Bronchial epithelial cell (primary cell): ENCODE measurements around the gene MAP3K5. TPM values are rescaled to one million over a fixed set of nuclear protein-coding genes. Genes with fewer than 3 reads are reported as not detected.

Experiments used
- DNase-seq: peaks from one replicate; pipeline ENCODE4 v3.0.0-alpha.2; 2010; ENCODE audit warnings: low read depth
- FAIRE-seq: peaks from 2 replicates; lab custom pipeline; 2011; peaks lifted over from hg19 to GRCh38; lab: Jason Lieb, UNC
- H3K27me3 ChIP-seq: 2 replicates; pipeline ENCODE4 v1.5.1; 2011; ENCODE audit warnings: low read length; ENCODE audit not compliant: control insufficient read depth, insufficient read depth
- H3K36me3 ChIP-seq: 2 replicates; pipeline ENCODE4 v1.5.1; 2011; ENCODE audit warnings: low read length; ENCODE audit not compliant: control insufficient read depth, insufficient read depth
- H3K4me3 ChIP-seq: 2 replicates; pipeline ENCODE4 v1.5.1; 2011; ENCODE audit warnings: mild to moderate bottlenecking, low read depth, low read length, control low read depth
- CTCF ChIP-seq: IDR thresholded peaks from 2 replicates; pipeline ENCODE4 v1.5.1; 2011; ENCODE audit warnings: mild to moderate bottlenecking, moderate library complexity, low read length, control low read depth, inconsistent platforms; ENCODE audit not compliant: insufficient read depth, severe bottlenecking
- total RNA-seq: library from RNA; depleted of rRNA; stranded (reverse); fragments of >200 nt; gene quantifications from 2 replicates; pipeline ENCODE4 v1.2.1, GENCODE V29; 2014

The MAP3K5 gene
- total RNA-seq, 1 donor from 2014 or later = 8.2 TPM

- Histone ChIP-seq H3K27me3 (no peaks in the 10 kb centered on the region), H3K4me3 (no peak overlapping the region), H3K36me3 (no peaks in the 10 kb centered on the region)
- no peak for FAIRE-seq
- DNase-seq = peak; percentile 83
- peak; percentile 91 for TF ChIP-seq CTCF
Observed at GRCh38 chr6:136643850-136644596, 148.3 kb downstream of the MAP3K5 start.

- FAIRE-seq (no peak), DNase-seq (no peak)
- Histone ChIP-seq H3K36me3 (no peaks in the 10 kb centered on the region), H3K27me3 (no peaks in the 10 kb centered on the region), H3K4me3 (no peak overlapping the region)
- TF ChIP-seq CTCF = no peak
Observed at GRCh38 chr6:136641873-136642465, 150.3 kb downstream of the MAP3K5 start.

DNA sequence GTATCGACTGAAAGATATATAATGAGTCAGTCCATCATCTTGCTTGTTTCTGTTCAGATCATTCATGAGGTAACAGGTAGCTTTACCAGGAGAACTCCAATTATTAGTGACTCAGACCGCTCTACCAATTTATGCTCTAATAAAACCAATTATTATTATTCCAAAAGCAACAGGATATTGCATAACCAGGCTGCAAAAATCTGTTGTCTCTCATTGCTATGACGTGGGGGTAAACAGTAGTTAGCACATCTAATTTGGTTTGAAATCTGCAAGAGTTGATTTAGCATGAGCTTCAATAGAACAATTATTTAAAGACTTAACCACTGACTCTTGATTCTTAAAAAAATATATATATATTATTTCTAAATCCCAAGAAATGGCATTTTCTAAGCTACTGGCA lies 151.1 kb downstream of the MAP3K5 start:
- FAIRE-seq (no peak), DNase-seq (peak; percentile 33)
- TF ChIP-seq CTCF = no peak

GRCh38 chr6:136640132-136640915 lies 152.0 kb downstream of the MAP3K5 start:
- Histone ChIP-seq H3K36me3 (no peaks in the 10 kb centered on the region), H3K27me3 (no peaks in the 10 kb centered on the region), H3K4me3 (no peak overlapping the region)
- FAIRE-seq (peak; percentile 52), DNase-seq (peak; percentile 49)
- TF ChIP-seq CTCF = no peak

More for the DNA sequence above, 151.1 kb downstream of the MAP3K5 start:
- Histone ChIP-seq H3K4me3 (no peak overlapping the region), H3K27me3 (no peaks in the 10 kb centered on the region), H3K36me3 (no peaks in the 10 kb centered on the region)

GRCh38 chr6:136639702-136640101 lies 152.6 kb downstream of the MAP3K5 start:
- no peak for FAIRE-seq

More at GRCh38 chr6:136639702-136640101, 152.6 kb downstream of the MAP3K5 start:
- no peaks in the 10 kb centered on the region for H3K36me3 ChIP-seq
- TF ChIP-seq CTCF = no peak
- no peak overlapping the region for H3K4me3 ChIP-seq
- no peaks in the 10 kb centered on the region for H3K27me3 ChIP-seq
- no peak for DNase-seq
